ENCODE measurements around the gene BNC2.

The BNC2 gene

DNA sequence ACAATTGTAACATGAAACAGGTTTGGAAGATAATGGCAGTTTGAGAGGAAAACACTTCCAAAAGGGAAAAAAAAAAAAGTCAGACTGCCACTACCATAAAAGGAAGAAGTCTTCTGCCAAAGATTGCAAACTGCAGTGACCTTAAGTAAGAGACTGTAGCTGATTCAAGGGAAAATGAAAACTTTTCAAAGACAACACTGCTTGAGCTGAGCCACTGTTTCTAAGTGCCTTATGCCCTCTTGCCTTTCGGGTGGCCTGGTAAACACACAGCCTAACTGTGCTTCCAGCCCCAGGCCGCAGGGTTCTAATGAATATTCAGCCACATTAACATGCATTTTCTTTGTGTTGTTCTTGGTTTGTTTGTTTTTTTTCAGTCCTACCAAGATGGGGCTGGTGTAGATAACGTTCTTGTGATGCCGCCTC, 354.6 kb downstream of the BNC2 start:
- Mint-ChIP-seq H3K27ac (no peak overlapping the region), H3K4me3 (no peak overlapping the region), H3K9me3 (no peaks in the 10 kb centered on the region), H3K27me3 (no peaks in the 10 kb centered on the region), H3K4me1 (no peaks in the 10 kb centered on the region), H3K36me3 (ENCODE audit: low read depth) (no peaks in the 10 kb centered on the region)
- no peak for DNase-seq
- no peak for ATAC-seq

DNA sequence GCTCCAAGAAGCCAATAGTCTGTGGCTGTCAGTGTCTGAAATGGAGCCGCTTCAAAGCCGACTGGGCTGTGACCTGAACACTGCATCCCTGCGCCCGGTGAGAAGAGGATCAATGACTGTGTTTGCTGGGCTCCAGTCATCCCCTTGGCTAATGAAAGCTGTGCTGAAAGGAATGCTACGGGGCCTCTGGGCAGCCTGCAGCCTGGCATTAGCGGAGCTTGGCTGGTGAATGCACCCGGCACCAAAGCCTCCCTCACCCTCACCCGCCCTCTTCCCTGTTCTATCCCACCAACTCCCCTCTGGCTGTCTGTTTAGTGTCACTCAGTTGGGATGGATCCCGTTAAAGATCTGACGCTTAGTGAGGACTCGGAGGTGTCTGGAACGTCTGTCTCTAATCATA, 355.3 kb downstream of the BNC2 start:
- H3K27me3 Mint-ChIP-seq: no peaks in the 10 kb centered on the region
- H3K36me3 Mint-ChIP-seq (ENCODE audit: low read depth): no peaks in the 10 kb centered on the region
- no peak overlapping the region for H3K4me3 Mint-ChIP-seq
- H3K9me3 Mint-ChIP-seq: no peaks in the 10 kb centered on the region
- no peaks in the 10 kb centered on the region for H3K4me1 Mint-ChIP-seq
- no peak for DNase-seq
- no peak for ATAC-seq
- no peak overlapping the region for H3K27ac Mint-ChIP-seq

GRCh38 chr9:16514131-16514530, 356.3 kb downstream of the BNC2 start:
- DNase-seq (no peak), ATAC-seq (no peak)
- no peaks in the 10 kb centered on the region for H3K9me3 Mint-ChIP-seq
- no peak overlapping the region for H3K27ac Mint-ChIP-seq
- H3K36me3 Mint-ChIP-seq (ENCODE audit: low read depth): no peaks in the 10 kb centered on the region
- H3K4me3 Mint-ChIP-seq: no peak overlapping the region
- H3K27me3 Mint-ChIP-seq: no peaks in the 10 kb centered on the region
- no peaks in the 10 kb centered on the region for H3K4me1 Mint-ChIP-seq

- Mint-ChIP-seq H3K27ac (no peak overlapping the region), H3K9me3 (no peaks in the 10 kb centered on the region), H3K27me3 (no peaks in the 10 kb centered on the region), H3K4me3 (no peak overlapping the region), H3K4me1 (no peaks in the 10 kb centered on the region), H3K36me3 (ENCODE audit: low read depth) (no peaks in the 10 kb centered on the region)
- no peak for DNase-seq
- ATAC-seq: no peak
Measured at GRCh38 chr9:16512281-16512680, 358.2 kb downstream of the BNC2 start.

DNA sequence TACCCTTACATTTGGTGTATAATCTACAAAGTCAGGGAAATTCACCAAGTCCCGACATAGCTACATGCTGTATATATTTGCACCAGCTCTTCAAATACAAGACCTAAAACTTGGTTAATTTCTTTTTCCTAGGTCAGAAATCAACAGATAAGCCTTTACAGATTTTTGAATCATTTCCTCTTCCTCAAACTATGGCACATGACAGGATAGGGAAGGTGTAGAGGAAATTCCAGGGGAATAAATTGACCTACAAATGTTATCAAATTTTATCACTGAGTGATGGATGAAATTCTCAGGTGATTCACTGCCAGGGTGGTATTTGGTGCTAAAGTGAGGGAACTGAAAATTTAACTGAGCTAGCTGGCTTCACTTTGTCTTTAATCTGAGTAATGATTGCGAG, 360.0 kb downstream of the BNC2 start:
- Mint-ChIP-seq H3K36me3 (ENCODE audit: low read depth) (no peaks in the 10 kb centered on the region), H3K4me1 (no peaks in the 10 kb centered on the region), H3K4me3 (no peak overlapping the region), H3K9me3 (no peaks in the 10 kb centered on the region), H3K27ac (no peak overlapping the region), H3K27me3 (no peaks in the 10 kb centered on the region)
- no peak for DNase-seq
- ATAC-seq: no peak

DNA sequence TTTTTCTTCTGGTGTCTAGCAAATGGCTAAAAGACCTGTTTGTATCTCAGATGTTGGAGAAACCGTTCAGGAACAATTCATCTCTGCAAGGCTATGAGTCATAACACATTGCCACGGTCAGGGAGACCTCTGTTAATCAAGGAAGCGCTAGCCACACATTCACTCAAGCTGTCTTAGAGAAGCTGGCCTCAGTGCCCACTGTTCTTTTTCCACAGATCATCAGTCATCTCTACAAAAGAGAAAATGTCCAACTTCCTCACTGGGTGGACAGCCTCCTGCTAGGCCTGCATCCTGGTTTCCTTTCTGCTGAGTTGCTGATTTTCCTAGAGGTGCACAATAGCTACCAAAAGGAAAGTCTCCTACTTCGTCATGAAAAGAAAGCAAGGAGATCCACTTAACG, 360.5 kb downstream of the BNC2 start:
- no peaks in the 10 kb centered on the region for H3K4me1 Mint-ChIP-seq
- no peaks in the 10 kb centered on the region for H3K9me3 Mint-ChIP-seq
- H3K27ac Mint-ChIP-seq: no peak overlapping the region
- no peaks in the 10 kb centered on the region for H3K27me3 Mint-ChIP-seq
- no peak overlapping the region for H3K4me3 Mint-ChIP-seq
- DNase-seq (no peak), ATAC-seq (no peak)
- H3K36me3 Mint-ChIP-seq (ENCODE audit: low read depth): no peaks in the 10 kb centered on the region

- no peaks in the 10 kb centered on the region for H3K36me3 Mint-ChIP-seq (ENCODE audit: low read depth)
- ATAC-seq (no peak), DNase-seq (no peak)
- H3K27ac Mint-ChIP-seq: no peak overlapping the region
- H3K9me3 Mint-ChIP-seq: no peaks in the 10 kb centered on the region
- H3K4me3 Mint-ChIP-seq: no peak overlapping the region
- H3K27me3 Mint-ChIP-seq: peaks cover 2% of the 10 kb centered on the region
- H3K4me1 Mint-ChIP-seq: no peaks in the 10 kb centered on the region
Measured at GRCh38 chr9:16505199-16505598, 365.3 kb downstream of the BNC2 start.

- Mint-ChIP-seq H3K9me3 (no peaks in the 10 kb centered on the region), H3K4me3 (no peak overlapping the region), H3K27me3 (peaks cover 2% of the 10 kb centered on the region), H3K4me1 (no peaks in the 10 kb centered on the region), H3K36me3 (ENCODE audit: low read depth) (no peaks in the 10 kb centered on the region), H3K27ac (no peak overlapping the region)
- ATAC-seq (no peak), DNase-seq (no peak)
Measured at GRCh38 chr9:16501726-16502125, 368.7 kb downstream of the BNC2 start.

DNA sequence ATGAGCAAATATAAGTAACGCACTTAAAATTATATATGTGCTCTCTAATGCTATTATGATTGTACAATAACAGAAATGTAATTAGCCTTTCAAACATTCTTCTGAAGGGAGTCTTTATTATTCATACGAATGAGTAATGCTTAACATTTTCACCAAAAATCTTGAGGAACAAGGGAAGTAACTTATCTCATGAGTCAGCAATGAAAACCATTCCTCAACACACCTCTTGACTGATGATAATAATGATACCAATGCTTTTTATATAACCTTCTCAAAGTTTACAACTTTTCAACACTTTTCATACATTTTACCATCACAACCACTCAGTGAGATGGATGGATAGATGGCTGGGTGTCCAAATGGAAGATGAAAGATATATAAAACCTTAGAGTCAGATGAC, 369.3 kb downstream of the BNC2 start:
- H3K4me3 Mint-ChIP-seq: no peak overlapping the region
- DNase-seq (no peak), ATAC-seq (no peak)

GRCh38 chr9:16500386-16500785, 370.1 kb downstream of the BNC2 start:
- no peak for ATAC-seq
- Mint-ChIP-seq H3K4me1 (no peaks in the 10 kb centered on the region), H3K36me3 (ENCODE audit: low read depth) (no peaks in the 10 kb centered on the region), H3K4me3 (no peak overlapping the region), H3K9me3 (no peaks in the 10 kb centered on the region), H3K27me3 (peaks cover 2% of the 10 kb centered on the region), H3K27ac (no peak overlapping the region)
- DNase-seq: no peak

More for the DNA sequence above, 369.3 kb downstream of the BNC2 start:
- H3K27me3 Mint-ChIP-seq: peaks cover 2% of the 10 kb centered on the region
- no peaks in the 10 kb centered on the region for H3K4me1 Mint-ChIP-seq
- no peak overlapping the region for H3K27ac Mint-ChIP-seq
- no peaks in the 10 kb centered on the region for H3K36me3 Mint-ChIP-seq (ENCODE audit: low read depth)
- no peaks in the 10 kb centered on the region for H3K9me3 Mint-ChIP-seq

- Mint-ChIP-seq H3K36me3 (ENCODE audit: low read depth) (no peaks in the 10 kb centered on the region), H3K4me1 (no peaks in the 10 kb centered on the region), H3K4me3 (no peak overlapping the region), H3K27me3 (peaks cover 2% of the 10 kb centered on the region), H3K9me3 (no peaks in the 10 kb centered on the region), H3K27ac (no peak overlapping the region)
- DNase-seq (no peak), ATAC-seq (no peak)
Measured at GRCh38 chr9:16499892-16500291, 370.6 kb downstream of the BNC2 start.

- no peaks in the 10 kb centered on the region for H3K9me3 Mint-ChIP-seq
- no peaks in the 10 kb centered on the region for H3K4me1 Mint-ChIP-seq
- DNase-seq: no peak
- no peak overlapping the region for H3K27ac Mint-ChIP-seq
- no peak overlapping the region for H3K4me3 Mint-ChIP-seq
- ATAC-seq: no peak
- no peaks in the 10 kb centered on the region for H3K27me3 Mint-ChIP-seq
- no peaks in the 10 kb centered on the region for H3K36me3 Mint-ChIP-seq (ENCODE audit: low read depth)
Measured at GRCh38 chr9:16496908-16497307, 373.6 kb downstream of the BNC2 start.

- Mint-ChIP-seq H3K4me1 (no peaks in the 10 kb centered on the region), H3K27ac (no peak overlapping the region), H3K36me3 (ENCODE audit: low read depth) (no peaks in the 10 kb centered on the region), H3K27me3 (peaks cover 3% of the 10 kb centered on the region), H3K4me3 (no peak overlapping the region), H3K9me3 (peaks cover 4% of the 10 kb centered on the region)
- DNase-seq: no peak
- ATAC-seq: no peak
Measured at GRCh38 chr9:16487915-16488314, 382.6 kb downstream of the BNC2 start.

DNA sequence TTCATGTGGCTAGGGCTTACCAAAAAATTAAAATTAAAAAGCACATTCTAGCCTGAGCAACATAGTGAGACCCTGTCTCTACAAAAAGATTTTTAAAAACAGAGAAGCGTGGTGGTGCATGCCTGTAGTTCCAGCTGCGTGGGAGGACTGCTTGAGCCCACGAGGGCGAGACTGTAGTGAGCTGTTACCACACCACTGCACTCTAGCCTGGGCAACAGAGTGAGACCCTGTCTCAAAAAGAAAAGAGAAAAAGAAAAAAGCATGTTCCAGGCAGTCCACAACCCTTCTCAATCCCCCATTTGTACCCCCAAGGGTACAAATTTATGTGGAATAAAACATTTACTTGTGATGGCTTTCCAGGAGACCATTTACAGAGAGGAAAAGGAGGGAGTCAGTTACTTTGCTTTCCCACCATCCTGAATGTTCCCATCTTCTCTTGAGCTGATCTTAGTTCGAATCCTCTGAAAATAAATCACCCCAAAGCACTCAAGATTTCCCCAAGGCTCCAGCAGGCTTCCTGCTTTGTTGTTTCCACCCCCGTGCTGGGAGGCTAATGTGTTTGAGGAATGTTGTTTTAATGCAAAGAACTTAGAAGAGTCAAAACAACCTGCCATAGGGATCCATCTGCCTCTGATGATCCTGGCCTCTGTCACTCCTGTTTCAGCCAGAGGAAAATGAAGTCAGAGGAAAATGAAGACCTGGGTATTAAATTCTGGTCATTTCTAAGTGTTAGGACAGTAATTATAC, 384.7 kb downstream of the BNC2 start:
- Mint-ChIP-seq H3K36me3 (ENCODE audit: low read depth) (no peaks in the 10 kb centered on the region), H3K27ac (no peak overlapping the region), H3K9me3 (peaks cover 4% of the 10 kb centered on the region), H3K4me1 (no peaks in the 10 kb centered on the region), H3K4me3 (no peak overlapping the region), H3K27me3 (peaks cover 3% of the 10 kb centered on the region)
- DNase-seq: no peak
- ATAC-seq: no peak

- H3K27ac Mint-ChIP-seq: no peak overlapping the region
- H3K9me3 Mint-ChIP-seq: peaks cover 4% of the 10 kb centered on the region
- no peak overlapping the region for H3K4me3 Mint-ChIP-seq
- ATAC-seq (no peak), DNase-seq (no peak)
- peaks cover 3% of the 10 kb centered on the region for H3K27me3 Mint-ChIP-seq
- no peaks in the 10 kb centered on the region for H3K4me1 Mint-ChIP-seq
- H3K36me3 Mint-ChIP-seq (ENCODE audit: low read depth): no peaks in the 10 kb centered on the region
Measured at GRCh38 chr9:16485160-16485559, 385.3 kb downstream of the BNC2 start.

DNA sequence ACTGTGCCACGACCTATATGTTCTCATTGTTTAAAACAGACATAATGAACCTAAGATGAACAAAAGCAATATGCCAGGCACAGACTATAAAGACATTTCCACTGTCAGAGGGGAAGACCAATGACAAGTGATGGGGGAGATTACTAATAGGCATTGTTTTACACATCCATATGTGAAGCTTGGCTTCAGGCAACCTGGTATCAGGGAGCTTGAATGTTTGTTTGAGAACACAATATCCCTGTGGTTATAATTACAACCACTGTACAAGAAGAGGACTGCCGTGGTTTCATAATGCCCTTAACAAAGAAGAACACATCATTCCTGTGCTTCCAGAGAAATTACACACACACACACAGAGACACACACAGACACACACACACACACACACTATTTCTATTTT, 385.7 kb downstream of the BNC2 start:
- ATAC-seq (no peak), DNase-seq (no peak)
- H3K4me3 Mint-ChIP-seq: no peak overlapping the region
- H3K9me3 Mint-ChIP-seq: no peaks in the 10 kb centered on the region
- peaks cover 3% of the 10 kb centered on the region for H3K27me3 Mint-ChIP-seq
- H3K36me3 Mint-ChIP-seq (ENCODE audit: low read depth): no peaks in the 10 kb centered on the region
- no peak overlapping the region for H3K27ac Mint-ChIP-seq
- no peaks in the 10 kb centered on the region for H3K4me1 Mint-ChIP-seq
